Endothelial cell (in vitro differentiated cells): ENCODE results near the gene CTNND2. TPM values are rescaled to one million over a fixed set of nuclear protein-coding genes. Genes with fewer than 3 reads are reported as not detected.

Source experiments
- DNase-seq: peaks from one replicate; pipeline ENCODE4 v3.0.0; 2021; ENCODE audit warnings: low spot score
- H3K27ac Mint-ChIP-seq: one replicate; pipeline ENCODE4 v1.8.0; 2021; ENCODE audit warnings: mixed read lengths, inconsistent platforms; ENCODE audit not compliant: unreplicated experiment
- H3K27me3 Mint-ChIP-seq: one replicate; pipeline ENCODE4 v1.8.0; 2021; ENCODE audit warnings: mild to moderate bottlenecking, moderate library complexity, mixed read lengths, inconsistent platforms; ENCODE audit not compliant: unreplicated experiment
- H3K36me3 Mint-ChIP-seq: one replicate; pipeline ENCODE4 v1.8.0; 2021; ENCODE audit warnings: mild to moderate bottlenecking, low read depth, mixed read lengths, inconsistent platforms; ENCODE audit not compliant: unreplicated experiment
- H3K4me1 Mint-ChIP-seq: one replicate; pipeline ENCODE4 v1.8.0; 2021; ENCODE audit warnings: mild to moderate bottlenecking, mixed read lengths, inconsistent platforms; ENCODE audit not compliant: unreplicated experiment
- H3K4me3 Mint-ChIP-seq: one replicate; pipeline ENCODE4 v1.8.0; 2021; ENCODE audit warnings: mild to moderate bottlenecking, mixed read lengths, inconsistent platforms; ENCODE audit not compliant: unreplicated experiment
- H3K9me3 Mint-ChIP-seq: one replicate; pipeline ENCODE4 v1.8.0; 2021; ENCODE audit warnings: mixed read lengths, inconsistent platforms; ENCODE audit not compliant: unreplicated experiment
- CTCF ChIP-seq: fragments of 200-600 bp; sonication (generic); IDR thresholded peaks from one replicate; pipeline ENCODE4 v1.5.0; 2021; ENCODE audit warnings: antibody characterized with exemption; ENCODE audit not compliant: unreplicated experiment
- total RNA-seq: library from RNA; stranded (reverse); fragmentation: NEBNext Ultra II Directional; extraction: Animal tissue kit (Norgen Biotek cat#: 25700); gene quantifications from one replicate; pipeline ENCODE4 v1.2.1, GENCODE V29; 2021; ENCODE audit not compliant: unreplicated experiment

The CTNND2 gene
- total RNA-seq, 1 donor from 2014 or later: 3.6 TPM

GRCh38 chr5:11400316-11400715, 503.9 kb downstream of the CTNND2 start:
- DNase-seq: no peak
- H3K4me1 Mint-ChIP-seq: no peaks in the 10 kb centered on the region
- no peak for TF ChIP-seq CTCF
- H3K9me3 Mint-ChIP-seq: no peaks in the 10 kb centered on the region
- H3K4me3 Mint-ChIP-seq: no peak overlapping the region
- no peak overlapping the region for H3K27ac Mint-ChIP-seq
- no peaks in the 10 kb centered on the region for H3K36me3 Mint-ChIP-seq
- peaks cover 1% of the 10 kb centered on the region for H3K27me3 Mint-ChIP-seq

- H3K4me3 Mint-ChIP-seq: no peak overlapping the region
- H3K27ac Mint-ChIP-seq: no peak overlapping the region
- H3K27me3 Mint-ChIP-seq: peaks cover 1% of the 10 kb centered on the region
- no peaks in the 10 kb centered on the region for H3K4me1 Mint-ChIP-seq
- TF ChIP-seq CTCF: no peak
- no peak for DNase-seq
- H3K36me3 Mint-ChIP-seq: no peaks in the 10 kb centered on the region
- no peaks in the 10 kb centered on the region for H3K9me3 Mint-ChIP-seq
Measured at GRCh38 chr5:11398728-11399127, 505.5 kb downstream of the CTNND2 start.

GRCh38 chr5:11397549-11397948, 506.7 kb downstream of the CTNND2 start:
- no peaks in the 10 kb centered on the region for H3K9me3 Mint-ChIP-seq
- no peak for DNase-seq

GRCh38 chr5:11396917-11397316, 507.3 kb downstream of the CTNND2 start:
- H3K4me1 Mint-ChIP-seq: peaks cover 9% of the 10 kb centered on the region
- no peaks in the 10 kb centered on the region for H3K36me3 Mint-ChIP-seq
- no peak for DNase-seq
- no peaks in the 10 kb centered on the region for H3K9me3 Mint-ChIP-seq
- TF ChIP-seq CTCF: no peak
- no peak overlapping the region for H3K27ac Mint-ChIP-seq
- H3K4me3 Mint-ChIP-seq: no peak overlapping the region
- H3K27me3 Mint-ChIP-seq: peaks cover under 1% of the 10 kb centered on the region

More at GRCh38 chr5:11397549-11397948, 506.7 kb downstream of the CTNND2 start:
- peaks cover 4% of the 10 kb centered on the region for H3K4me1 Mint-ChIP-seq
- no peak overlapping the region for H3K27ac Mint-ChIP-seq
- peaks cover 1% of the 10 kb centered on the region for H3K27me3 Mint-ChIP-seq
- no peaks in the 10 kb centered on the region for H3K36me3 Mint-ChIP-seq
- H3K4me3 Mint-ChIP-seq: no peak overlapping the region
- TF ChIP-seq CTCF: no peak

- no peak for TF ChIP-seq CTCF
- no peak for DNase-seq
- Mint-ChIP-seq H3K4me1 (peaks cover 9% of the 10 kb centered on the region), H3K9me3 (no peaks in the 10 kb centered on the region), H3K27ac (no peak overlapping the region), H3K4me3 (no peak overlapping the region), H3K27me3 (no peaks in the 10 kb centered on the region), H3K36me3 (no peaks in the 10 kb centered on the region)
Measured at GRCh38 chr5:11394933-11395332, 509.3 kb downstream of the CTNND2 start.
